ENCODE data around the gene CYP2W1. TPM values are rescaled to one million over a fixed set of nuclear protein-coding genes. Genes with fewer than 3 reads are reported as not detected.
"Not testable (repeated sequence)": the region's sequence is repeated elsewhere in the genome, so short reads cannot be mapped to it uniquely, and the experiment has no call there.

CYP2W1 gene
- total RNA-seq, 1 experiment from 2014 or later, result not detected

- Histone ChIP-seq H3K79me2 (ENCODE audit: low read length) (no peaks in the 10 kb centered on the region), H3K9ac (ENCODE audit: low read length) (no peak overlapping the region), H3K27me3 (ENCODE audit: low read length) (no peaks in the 10 kb centered on the region), H3K4me1 (ENCODE audit: insufficient read depth, low read length) (no peaks in the 10 kb centered on the region), H3K9me2 (replicated peaks; ENCODE audit: low read length) (no peaks in the 10 kb centered on the region), H3K9me3 (ENCODE audit: low read length) (no peaks in the 10 kb centered on the region), H3K4me2 (ENCODE audit: low read length) (no peak overlapping the region), H2AFZ (ENCODE audit: low read length) (no peak overlapping the region), H3K27ac (ENCODE audit: low read length) (no peak overlapping the region), H3F3A (ENCODE audit: low read length, unreplicated experiment) (no peaks in the 10 kb centered on the region), H3K36me3 (ENCODE audit: low read depth, low read length) (no peaks in the 10 kb centered on the region), H4K20me1 (ENCODE audit: low read length) (no peaks in the 10 kb centered on the region), H3K4me3 (ENCODE audit: low read length) (no peak overlapping the region)
- DNase-seq, result no peak
- ChIA-PET POLR2A (ENCODE audit: unreplicated experiment) (no interaction called here), CTCF (interaction anchor here (0.6 kb wide), 1 partner anchor 13 kb away, joined by 3 read pairs; no protein-coding TSS in a partner anchor)
- BruUV-seq (replicated peaks), result no TSS peak
- no peak for ATAC-seq
- intact Hi-C loops (cut with micrococcal nuclease), result no loop called here
- no peak for TF ChIP-seq EZH2 (IDR thresholded peaks at IDR 0.05; ENCODE audit: low read length, unreplicated experiment)
- no peak for TF ChIP-seq CTCF (conservative IDR thresholded peaks at IDR 0.05; ENCODE audit: low read depth, low read length)
- no peak for TF ChIP-seq EZH2phosphoT487 (IDR thresholded peaks at IDR 0.05; ENCODE audit: borderline replicate concordance, low read length)
These were observed 22.6 kb upstream of the CYP2W1 start for GRCh38 chr7:960269-960871.

- POLR2A ChIA-PET (ENCODE audit: unreplicated experiment); H3K4me1 ChIP-seq (ENCODE audit: insufficient read depth, low read length); H3K79me2 ChIP-seq (ENCODE audit: low read length); H3F3A ChIP-seq (ENCODE audit: low read length, unreplicated experiment); H3K4me2 ChIP-seq (ENCODE audit: low read length); CTCF ChIA-PET; H3K36me3 ChIP-seq (ENCODE audit: low read depth, low read length); H3K9me2 ChIP-seq (replicated peaks; ENCODE audit: low read length); H3K9ac ChIP-seq (ENCODE audit: low read length); ATAC-seq; DNase-seq; H3K27me3 ChIP-seq (ENCODE audit: low read length); H4K20me1 ChIP-seq (ENCODE audit: low read length); H3K27ac ChIP-seq (ENCODE audit: low read length); intact Hi-C loops (cut with micrococcal nuclease); H2AFZ ChIP-seq (ENCODE audit: low read length); H3K4me3 ChIP-seq (ENCODE audit: low read length); BruUV-seq (replicated peaks); H3K9me3 ChIP-seq (ENCODE audit: low read length): not testable (repeated sequence)
These were observed 22.0 kb upstream of the CYP2W1 start for GRCh38 chr7:960972-961371.

GRCh38 chr7:961546-962400 lies 21.2 kb upstream of the CYP2W1 start:
- H3K27ac ChIP-seq (ENCODE audit: low read length), result no peak overlapping the region
- no peaks in the 10 kb centered on the region for H3K79me2 ChIP-seq (ENCODE audit: low read length)
- no peaks in the 10 kb centered on the region for H3F3A ChIP-seq (ENCODE audit: low read length, unreplicated experiment)
- no peaks in the 10 kb centered on the region for H4K20me1 ChIP-seq (ENCODE audit: low read length)
- H3K36me3 ChIP-seq (ENCODE audit: low read depth, low read length), result no peaks in the 10 kb centered on the region
- H3K4me1 ChIP-seq (ENCODE audit: insufficient read depth, low read length), result no peaks in the 10 kb centered on the region
- no peak for ATAC-seq
- intact Hi-C loops (cut with micrococcal nuclease), result no loop called here
- H2AFZ ChIP-seq (ENCODE audit: low read length), result no peak overlapping the region
- no TSS peak for BruUV-seq (replicated peaks)
- no peak overlapping the region for H3K4me2 ChIP-seq (ENCODE audit: low read length)
- H3K9me3 ChIP-seq (ENCODE audit: low read length), result no peaks in the 10 kb centered on the region
- no peaks in the 10 kb centered on the region for H3K9me2 ChIP-seq (replicated peaks; ENCODE audit: low read length)
- TF ChIP-seq EZH2phosphoT487 (IDR thresholded peaks at IDR 0.05; ENCODE audit: borderline replicate concordance, low read length), result no peak
- TF ChIP-seq EZH2 (IDR thresholded peaks at IDR 0.05; ENCODE audit: low read length, unreplicated experiment), result no peak
- no peak for TF ChIP-seq CTCF (conservative IDR thresholded peaks at IDR 0.05; ENCODE audit: low read depth, low read length)
- no peak overlapping the region for H3K4me3 ChIP-seq (ENCODE audit: low read length)
- no peak overlapping the region for H3K9ac ChIP-seq (ENCODE audit: low read length)
- no peak for DNase-seq
- H3K27me3 ChIP-seq (ENCODE audit: low read length), result no peaks in the 10 kb centered on the region
- ChIA-PET POLR2A (ENCODE audit: unreplicated experiment) (interaction anchor here (0.5 kb wide), 1 partner anchor 20 kb away, joined by 3 read pairs; no protein-coding TSS in a partner anchor), CTCF (no interaction called here)

All from PC-3 (cell line).